ENCODE results near the gene NUDT8. TPM values are rescaled to one million over a fixed set of nuclear protein-coding genes. Genes with fewer than 3 reads are reported as not detected.
"Not testable (repeated sequence)": the region's sequence is repeated elsewhere in the genome, so short reads cannot be mapped to it uniquely, and the experiment has no call there.

The NUDT8 gene
- total and polyA plus RNA-seq, 2 experiments from 2014 or later: 13.6 to 28.7 TPM

- not testable (repeated sequence) for H4K20me1 ChIP-seq (ENCODE audit: insufficient read depth, poor library complexity, severe bottlenecking); H3K9me2 ChIP-seq (replicated peaks; ENCODE audit: insufficient read depth); H3K27me3 ChIP-seq; H3K4me3 ChIP-seq; H3K9me3 ChIP-seq (ENCODE audit: low read depth); H3K27ac ChIP-seq; H3K36me3 ChIP-seq (replicated peaks; ENCODE audit: insufficient read depth, low read depth); H3K4me1 ChIP-seq (ENCODE audit: insufficient read depth); DNase-seq (ENCODE audit: low spot score); H3K79me2 ChIP-seq; H2AFZ ChIP-seq
- H3K4me2 ChIP-seq: peak overlapping the region; percentile 90
- 98% methylated on average over 25 of the region's 40 CpGs for WGBS (ENCODE audit: low lambda C conversion rate, missing lambda C conversion rate)
These were observed 10.7 kb downstream of the NUDT8 start for GRCh38 chr11:67618901-67619659.

- DNase-seq (ENCODE audit: low spot score): no peak
These were observed 12.3 kb downstream of the NUDT8 start for GRCh38 chr11:67617243-67617953.

GRCh38 chr11:67616431-67617242 lies 13.1 kb downstream of the NUDT8 start:
- no peaks in the 10 kb centered on the region for H3K9me3 ChIP-seq (ENCODE audit: low read depth)
- no peaks in the 10 kb centered on the region for H3K27me3 ChIP-seq
- no peaks in the 10 kb centered on the region for H3K9me2 ChIP-seq (replicated peaks; ENCODE audit: insufficient read depth)
- no peak overlapping the region for H2AFZ ChIP-seq
- H3K4me3 ChIP-seq: no peak overlapping the region
- H4K20me1 ChIP-seq (ENCODE audit: insufficient read depth, poor library complexity, severe bottlenecking): no peaks in the 10 kb centered on the region
- H3K79me2 ChIP-seq: no peaks in the 10 kb centered on the region
- WGBS (ENCODE audit: low lambda C conversion rate, missing lambda C conversion rate): 61% methylated on average over 10 of the region's 11 CpGs
- H3K27ac ChIP-seq: no peak overlapping the region
- TF ChIP-seq EZH2phosphoT487 (IDR thresholded peaks at IDR 0.05; ENCODE audit: low read depth, severe bottlenecking, unreplicated experiment): no peak
- no peak for TF ChIP-seq EZH2 (IDR thresholded peaks at IDR 0.05; ENCODE audit: borderline replicate concordance)
- no peak for TF ChIP-seq CTCF (IDR thresholded peaks at IDR 0.05; ENCODE audit: poor library complexity)
- H3K4me2 ChIP-seq: no peak overlapping the region
- H3K4me1 ChIP-seq (ENCODE audit: insufficient read depth): peaks cover 3% of the 10 kb centered on the region
- no peak for DNase-seq (ENCODE audit: low spot score)
- no peaks in the 10 kb centered on the region for H3K36me3 ChIP-seq (replicated peaks; ENCODE audit: insufficient read depth, low read depth)

More at GRCh38 chr11:67617243-67617953, 12.3 kb downstream of the NUDT8 start:
- no peaks in the 10 kb centered on the region for H3K79me2 ChIP-seq
- no peaks in the 10 kb centered on the region for H3K9me2 ChIP-seq (replicated peaks; ENCODE audit: insufficient read depth)
- H2AFZ ChIP-seq: no peak overlapping the region
- TF ChIP-seq EZH2phosphoT487 (IDR thresholded peaks at IDR 0.05; ENCODE audit: low read depth, severe bottlenecking, unreplicated experiment) (no peak), CTCF (IDR thresholded peaks at IDR 0.05; ENCODE audit: poor library complexity) (no peak), EZH2 (IDR thresholded peaks at IDR 0.05; ENCODE audit: borderline replicate concordance) (no peak)
- H3K27ac ChIP-seq: no peak overlapping the region
- H3K4me1 ChIP-seq (ENCODE audit: insufficient read depth): peaks cover 3% of the 10 kb centered on the region
- 80% methylated on average over 7 of the region's 7 CpGs for WGBS (ENCODE audit: low lambda C conversion rate, missing lambda C conversion rate)
- no peaks in the 10 kb centered on the region for H3K9me3 ChIP-seq (ENCODE audit: low read depth)
- H3K36me3 ChIP-seq (replicated peaks; ENCODE audit: insufficient read depth, low read depth): no peaks in the 10 kb centered on the region
- H3K27me3 ChIP-seq: no peaks in the 10 kb centered on the region
- no peaks in the 10 kb centered on the region for H4K20me1 ChIP-seq (ENCODE audit: insufficient read depth, poor library complexity, severe bottlenecking)
- H3K4me3 ChIP-seq: no peak overlapping the region
- H3K4me2 ChIP-seq: no peak overlapping the region

All from hepatocyte (in vitro differentiated cells).